Left renal cortex interstitium (tissue), 4 donors: ENCODE data around the gene EFNA4. TPM values are rescaled to one million over a fixed set of nuclear protein-coding genes. Genes with fewer than 3 reads are reported as not detected.

Source experiments
- DNase-seq, 4 donors: peaks; one replicate each; pipeline ENCODE4 v3.0.0-alpha.2; 2013; ENCODE audit warnings: low read depth in 4 of 4, low spot score in 2 of 4, missing footprints in 1 of 4
- polyA plus RNA-seq, 4 donors: library from polyadenylated mRNA; unstranded; fragments of 120-200 nt; gene quantifications; one replicate each; pipeline ENCODE4 v1.2.1, GENCODE V29; 2013; ENCODE audit not compliant: insufficient read length in 4 of 4

The EFNA4 gene
- polyA plus RNA-seq, result 10 to 100 TPM; 18.1 to 24.5 (median 21.3) TPM

DNA sequence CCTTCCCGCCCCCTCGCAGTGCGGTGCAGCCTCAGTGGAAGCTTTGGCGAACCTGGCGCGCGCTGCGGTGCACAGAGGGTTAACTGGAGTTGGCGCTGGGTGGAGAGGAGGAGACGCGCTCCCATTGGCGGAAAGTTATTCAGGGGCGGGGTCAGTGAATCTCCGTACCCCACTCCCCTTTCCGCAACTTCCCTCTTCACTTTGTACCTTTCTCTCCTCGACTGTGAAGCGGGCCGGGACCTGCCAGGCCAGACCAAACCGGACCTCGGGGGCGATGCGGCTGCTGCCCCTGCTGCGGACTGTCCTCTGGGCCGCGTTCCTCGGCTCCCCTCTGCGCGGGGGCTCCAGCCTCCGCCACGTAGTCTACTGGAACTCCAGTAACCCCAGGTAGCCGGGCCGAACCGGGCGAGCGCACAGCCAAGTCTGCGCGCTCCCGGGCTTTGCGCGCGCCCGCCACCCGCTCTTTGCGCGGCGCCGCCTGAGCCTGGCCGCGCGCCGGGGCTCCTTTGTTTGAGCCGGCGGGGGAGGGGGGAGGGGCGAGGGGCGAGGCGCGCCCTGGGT is at the start of gene EFNA4:
TSS of gene EFNA4 (plus strand) at position 191 of the 561 bp plus-strand sequence. CDS start at position 275, 84 bp downstream.
- DNase-seq, result no peak

DNA sequence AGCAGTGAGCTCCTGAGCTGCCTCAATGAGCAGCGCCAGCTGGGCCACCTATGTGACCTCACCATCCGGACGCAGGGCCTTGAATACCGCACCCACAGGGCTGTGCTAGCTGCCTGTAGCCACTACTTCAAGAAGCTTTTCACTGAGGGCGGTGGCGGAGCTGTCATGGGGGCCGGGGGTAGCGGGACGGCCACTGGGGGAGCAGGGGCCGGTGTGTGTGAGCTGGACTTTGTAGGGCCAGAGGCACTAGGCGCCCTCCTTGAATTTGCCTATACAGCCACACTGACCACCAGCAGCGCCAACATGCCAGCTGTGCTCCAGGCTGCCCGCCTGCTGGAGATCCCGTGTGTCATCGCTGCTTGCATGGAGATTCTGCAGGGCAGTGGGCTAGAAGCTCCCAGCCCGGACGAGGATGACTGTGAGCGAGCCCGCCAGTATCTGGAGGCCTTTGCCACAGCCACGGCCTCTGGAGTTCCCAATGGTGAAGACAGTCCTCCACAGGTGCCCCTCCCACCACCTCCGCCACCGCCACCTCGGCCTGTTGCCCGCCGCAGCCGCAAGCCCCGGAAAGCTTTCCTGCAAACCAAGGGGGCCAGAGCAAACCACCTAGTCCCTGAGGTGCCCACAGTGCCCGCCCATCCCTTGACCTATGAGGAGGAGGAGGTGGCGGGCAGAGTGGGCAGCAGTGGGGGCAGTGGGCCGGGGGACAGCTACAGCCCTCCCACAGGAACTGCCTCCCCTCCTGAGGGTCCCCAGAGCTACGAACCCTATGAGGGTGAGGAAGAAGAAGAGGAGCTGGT is 48.6 kb upstream of the EFNA4 start:
- no peak for DNase-seq

GRCh38 chr1:155015527-155016230 is 47.9 kb upstream of the EFNA4 start:
- DNase-seq, result no peak

- no peak for DNase-seq
These were observed 47.2 kb upstream of the EFNA4 start for GRCh38 chr1:155016231-155016831.

DNA sequence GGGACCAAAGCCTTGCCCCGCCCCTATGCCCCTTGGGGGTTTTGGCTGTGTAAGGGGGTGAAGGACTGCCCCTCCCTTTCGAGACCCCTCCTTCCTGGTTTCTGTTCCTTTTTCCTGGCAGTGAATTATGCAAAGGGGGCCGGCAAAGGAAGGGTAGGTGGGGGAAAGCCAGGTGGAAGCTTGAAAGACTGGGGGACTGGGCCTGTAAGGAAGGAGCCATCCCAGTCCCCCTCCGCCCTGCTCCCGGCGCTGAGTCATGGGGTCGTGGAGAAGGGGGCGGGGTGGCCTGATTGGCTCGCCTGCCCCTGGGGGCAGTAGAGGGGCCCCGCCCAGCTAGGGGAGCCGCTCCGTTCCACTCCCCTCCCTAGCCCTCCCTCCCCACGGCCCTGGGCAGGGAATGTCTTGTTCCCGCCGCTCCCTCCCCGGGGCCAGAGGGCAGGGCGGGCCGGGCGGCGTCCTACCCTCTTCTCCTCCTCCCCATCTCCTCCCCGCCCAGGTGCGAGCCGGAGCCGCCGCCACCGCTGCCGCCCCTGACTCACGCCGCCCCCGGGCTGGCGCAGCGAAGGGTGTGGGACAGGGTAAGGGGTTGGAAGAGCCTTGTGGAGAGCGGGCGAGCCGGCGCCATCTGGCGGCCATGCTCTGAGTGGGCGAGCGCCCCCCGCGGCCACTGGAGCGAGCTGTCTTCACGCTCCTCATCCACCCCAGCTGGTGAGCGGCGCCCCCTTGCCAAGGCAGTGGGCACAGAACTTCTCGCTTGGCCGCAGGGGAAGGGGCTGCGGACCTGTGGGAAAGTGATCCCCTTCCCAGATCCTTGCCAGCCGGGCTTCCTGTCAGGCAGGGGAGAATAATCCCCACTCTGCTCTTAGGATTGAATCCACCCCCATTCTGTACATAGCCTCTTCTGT is 46.2 kb upstream of the EFNA4 start:
- DNase-seq, result peak in 3 of 4 donors; percentile 64 to 78 (median 71)

DNA sequence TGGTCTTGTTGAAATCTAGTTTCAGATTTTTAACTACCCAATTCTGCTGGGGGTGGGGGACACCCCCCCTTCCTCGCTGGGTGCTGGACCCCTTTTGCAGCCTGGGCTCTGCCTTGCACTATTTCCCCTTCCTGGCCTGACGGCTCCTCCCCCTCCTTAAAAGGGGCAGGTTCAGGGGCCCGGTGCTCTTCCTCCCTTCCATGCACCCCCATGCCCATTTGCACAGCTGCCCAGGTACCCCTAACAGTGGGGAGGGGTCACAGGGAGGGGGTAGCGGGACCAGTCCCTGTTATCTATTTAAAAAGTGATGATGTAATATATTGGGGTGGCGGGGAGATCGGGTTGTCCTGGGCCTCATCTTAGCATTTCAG is 45.6 kb upstream of the EFNA4 start:
- no peak for DNase-seq

DNA sequence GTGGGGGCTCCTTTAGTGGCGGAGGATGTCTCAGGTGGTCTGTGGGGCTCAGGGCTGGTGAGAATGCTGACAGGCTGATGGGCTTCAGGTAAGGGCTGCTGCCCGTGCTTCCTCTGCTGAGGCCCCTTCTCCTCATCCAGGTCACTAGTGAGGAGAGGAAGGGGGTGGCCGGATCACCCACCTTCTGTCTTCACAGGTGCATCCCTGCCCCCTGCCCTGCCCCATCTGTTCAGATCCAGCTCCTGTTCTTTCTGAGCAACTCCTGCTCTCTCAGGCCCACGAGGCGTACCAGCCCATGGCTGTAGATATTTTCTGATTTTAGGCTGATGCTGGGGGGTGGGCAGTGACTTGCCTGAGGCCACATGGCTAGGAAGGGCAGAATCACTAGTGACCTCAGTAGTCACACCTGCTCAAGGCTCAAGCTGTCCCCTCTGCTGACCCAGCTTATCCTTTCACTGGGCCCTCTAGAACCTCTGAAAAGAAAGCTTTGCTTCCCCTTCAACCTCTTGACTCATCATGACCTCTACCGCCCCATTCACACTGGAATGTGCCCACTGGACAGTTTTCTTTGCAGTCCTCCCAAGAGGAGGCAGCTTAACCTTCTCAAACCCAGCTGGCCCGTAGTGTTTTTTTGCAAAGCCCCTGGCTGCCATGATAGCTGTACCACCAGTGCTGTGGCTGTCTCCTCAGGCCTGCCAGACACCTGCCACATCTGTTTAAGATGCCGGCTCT is 44.8 kb upstream of the EFNA4 start:
- DNase-seq, result no peak

GRCh38 chr1:155019377-155020245 is 43.9 kb upstream of the EFNA4 start:
- no peak for DNase-seq

DNA sequence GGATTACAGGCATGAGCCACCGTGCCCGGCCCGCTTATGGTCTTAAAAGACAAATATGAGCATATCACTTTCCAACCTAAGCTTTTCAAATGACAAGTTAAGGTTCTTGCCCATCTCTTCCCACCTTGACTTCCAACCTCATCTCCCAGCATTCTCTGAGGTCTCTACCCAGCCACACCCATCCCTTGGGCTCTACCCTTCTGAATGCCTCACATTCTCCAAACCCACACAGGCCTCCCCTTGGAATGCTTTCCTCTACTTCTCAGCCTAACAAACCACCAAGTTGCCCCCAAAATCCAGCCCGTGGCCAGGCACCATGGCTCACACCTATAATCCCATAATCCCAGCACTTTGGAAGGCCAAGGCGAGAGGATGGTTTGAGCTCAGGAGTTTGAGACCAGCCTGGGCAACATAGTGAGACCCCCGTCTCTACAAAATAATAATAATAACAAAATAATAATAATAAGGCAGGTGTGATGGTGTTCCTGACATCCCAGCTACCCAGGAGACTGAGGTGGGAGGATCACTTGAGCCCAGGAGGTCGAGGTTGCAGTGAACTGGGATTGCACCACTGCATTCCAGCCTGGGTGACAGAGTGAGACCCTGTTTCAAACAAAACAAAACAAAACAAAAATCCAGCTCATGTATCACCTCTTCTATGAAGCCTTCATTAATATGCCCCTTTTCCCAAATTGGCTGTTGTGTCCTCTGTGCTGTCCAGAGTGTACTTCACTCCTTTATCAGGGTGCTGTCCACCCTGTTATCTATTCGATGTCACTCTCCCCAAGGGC is 41.2 kb upstream of the EFNA4 start:
- DNase-seq, result no peak

GRCh38 chr1:155022927-155023236 is 40.7 kb upstream of the EFNA4 start:
- DNase-seq, result no peak

- no peak for DNase-seq
These were observed 39.9 kb upstream of the EFNA4 start for GRCh38 chr1:155023627-155024026.

GRCh38 chr1:155024315-155024714 is 39.2 kb upstream of the EFNA4 start:
- DNase-seq, result no peak

GRCh38 chr1:155026154-155026553 is 37.4 kb upstream of the EFNA4 start:
- no peak for DNase-seq

- no peak for DNase-seq
These were observed 37.0 kb upstream of the EFNA4 start for GRCh38 chr1:155026588-155026987.

DNA sequence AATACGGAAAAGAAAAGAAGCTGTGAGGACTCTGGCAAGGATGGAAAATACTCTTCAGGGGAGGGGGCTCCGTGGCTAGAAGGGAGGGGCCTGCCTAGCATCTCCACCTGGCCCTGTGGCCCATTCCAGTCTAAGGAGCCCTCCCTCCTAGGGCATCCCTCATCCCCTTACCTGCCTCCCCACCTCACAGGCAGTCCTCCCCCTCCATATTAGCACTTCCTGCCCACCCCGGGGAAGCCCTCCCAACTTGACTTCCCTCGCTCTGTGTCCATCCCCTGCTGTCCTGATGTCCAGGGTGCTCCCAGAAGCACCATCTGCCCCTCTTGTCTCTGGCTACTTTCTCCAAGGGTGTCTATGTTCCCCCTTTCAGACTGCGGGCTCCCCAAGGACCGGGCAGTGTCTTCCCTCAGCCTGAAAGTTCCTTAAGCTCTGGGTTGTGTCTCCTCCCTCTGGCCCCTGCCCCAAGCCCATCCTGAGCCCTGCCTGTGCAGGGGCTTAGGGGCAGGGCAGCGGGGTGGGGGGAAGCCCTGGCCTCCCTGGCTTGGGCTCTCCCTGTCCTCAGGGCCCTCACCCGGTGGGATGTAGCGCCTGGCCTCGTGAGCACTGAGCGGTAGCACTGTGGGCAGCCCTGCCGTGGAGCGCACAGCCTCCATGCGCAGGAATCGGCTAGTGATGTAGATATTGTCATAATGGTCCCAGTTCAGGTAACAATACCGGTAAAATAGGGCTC is 33.9 kb upstream of the EFNA4 start:
- no peak for DNase-seq

- no peak for DNase-seq
These were observed 33.2 kb upstream of the EFNA4 start for GRCh38 chr1:155030243-155030795.

DNA sequence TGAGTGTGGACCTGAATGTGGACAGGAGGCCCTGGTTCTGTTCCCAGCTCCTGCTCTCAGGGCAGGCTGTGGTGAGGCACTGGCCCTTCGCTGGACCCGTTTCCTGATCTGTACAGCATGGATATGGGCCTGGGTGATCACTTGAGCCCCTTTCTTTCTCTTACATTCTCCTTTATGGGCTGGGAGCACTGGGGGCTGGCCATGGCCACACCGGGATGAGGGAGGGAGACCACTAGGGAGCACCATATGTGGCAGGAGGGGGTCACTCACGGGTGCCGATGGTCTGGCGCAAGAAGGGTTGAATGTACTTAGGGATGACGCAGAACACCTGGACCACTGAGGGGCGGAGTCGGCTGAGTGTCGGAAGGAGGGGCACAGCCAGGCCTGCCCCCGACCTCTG is 32.6 kb upstream of the EFNA4 start:
- no peak for DNase-seq
